ENCODE results near the gene CCDC152.

The CCDC152 gene

DNA sequence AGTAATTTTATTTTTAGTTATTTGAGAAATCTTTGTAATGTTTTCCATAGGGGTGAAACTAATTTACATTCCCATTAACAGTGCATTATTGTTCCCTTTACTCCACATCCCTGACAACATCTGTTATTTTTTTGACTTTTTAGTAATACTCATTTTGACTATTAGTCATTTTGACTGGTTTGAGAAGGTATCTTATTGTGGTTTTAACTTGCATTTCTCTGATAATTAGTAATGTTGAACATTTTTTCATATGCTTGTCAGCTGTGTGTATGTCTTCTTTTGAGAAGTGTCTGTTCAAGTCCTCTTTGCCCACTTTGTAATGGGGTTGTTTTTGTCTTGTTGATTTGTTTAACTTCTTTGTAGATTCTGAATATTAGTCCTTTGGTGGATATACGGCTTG, 27.5 kb downstream of the CCDC152 start:
- DNase-seq: no peak

GRCh38 chr5:42785756-42786155, 29.1 kb downstream of the CCDC152 start:
- no peak for DNase-seq

- DNase-seq: no peak
Observed at GRCh38 chr5:42787073-42787472, 30.5 kb downstream of the CCDC152 start.

- DNase-seq: no peak
Observed at GRCh38 chr5:42787845-42788244, 31.2 kb downstream of the CCDC152 start.

DNA sequence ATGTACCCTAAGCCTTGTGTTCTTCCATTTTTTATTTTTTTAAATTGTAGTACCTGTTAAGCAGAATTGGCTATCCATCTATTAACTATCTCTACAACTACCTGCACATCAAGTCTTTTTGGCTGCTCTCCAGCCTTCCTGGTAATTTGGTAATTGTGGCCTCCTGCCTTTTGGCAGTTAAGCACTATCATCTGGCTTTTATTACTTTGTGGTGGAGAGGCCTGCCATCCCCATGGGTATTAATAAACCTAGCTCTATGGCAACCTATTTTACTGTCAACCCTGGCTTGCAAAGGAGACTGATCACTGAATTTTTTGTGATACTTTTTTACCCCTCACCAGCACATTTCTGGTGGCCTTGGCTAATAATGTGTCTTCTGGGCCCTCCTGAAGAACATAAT, 34.5 kb downstream of the CCDC152 start:
- DNase-seq: no peak

DNA sequence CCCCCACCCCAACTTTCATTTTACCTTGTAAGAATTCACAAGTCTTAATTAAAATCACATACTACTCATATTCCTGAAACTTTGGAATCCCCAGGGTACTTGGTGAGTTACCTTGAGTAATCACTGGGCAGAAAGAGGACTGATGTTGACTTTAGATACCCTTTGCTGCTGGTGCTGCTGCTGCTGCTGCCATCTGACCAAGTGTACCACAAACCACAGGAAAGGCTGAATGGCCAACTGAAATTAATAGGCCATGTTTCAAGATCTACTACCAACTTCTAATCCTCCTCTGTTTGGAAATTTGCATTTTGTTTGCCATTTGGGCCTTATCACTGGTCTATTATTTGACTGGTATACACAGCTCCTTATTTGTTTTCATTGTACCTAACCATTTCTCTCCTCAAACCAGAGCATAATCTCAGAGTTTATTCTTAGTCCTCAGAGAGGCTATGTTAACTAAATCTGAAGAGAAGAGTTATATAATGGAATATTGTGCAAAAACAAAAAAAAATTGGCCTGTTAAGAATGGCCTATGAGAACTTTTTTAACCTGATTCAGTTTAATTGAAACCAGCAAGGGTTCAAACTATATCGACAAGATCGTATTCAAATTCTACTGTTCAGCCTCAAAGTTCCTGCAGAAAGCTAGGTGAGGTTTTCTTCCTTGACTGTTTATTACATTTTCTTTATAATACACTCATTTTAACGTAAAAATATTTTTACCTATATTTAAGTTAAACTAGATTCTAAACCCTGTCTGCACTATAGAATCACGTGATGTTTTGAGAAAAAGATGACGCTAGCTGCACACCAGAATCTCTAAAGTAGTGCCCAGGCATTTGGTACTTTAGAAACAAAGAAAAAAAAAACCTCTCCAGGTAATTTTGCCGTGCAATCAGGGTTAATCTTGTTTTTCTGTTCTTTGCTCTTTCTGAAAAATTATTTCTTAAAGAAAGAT, 41.9 kb downstream of the CCDC152 start:
- no peak for DNase-seq

GRCh38 chr5:42799241-42799608, 42.6 kb downstream of the CCDC152 start:
- DNase-seq: no peak

GRCh38 chr5:42799668-42800114, 43.1 kb downstream of the CCDC152 start:
- DNase-seq: no peak

GRCh38 chr5:42800748-42801330, 44.2 kb downstream of the CCDC152 start:
- DNase-seq: no peak

DNA sequence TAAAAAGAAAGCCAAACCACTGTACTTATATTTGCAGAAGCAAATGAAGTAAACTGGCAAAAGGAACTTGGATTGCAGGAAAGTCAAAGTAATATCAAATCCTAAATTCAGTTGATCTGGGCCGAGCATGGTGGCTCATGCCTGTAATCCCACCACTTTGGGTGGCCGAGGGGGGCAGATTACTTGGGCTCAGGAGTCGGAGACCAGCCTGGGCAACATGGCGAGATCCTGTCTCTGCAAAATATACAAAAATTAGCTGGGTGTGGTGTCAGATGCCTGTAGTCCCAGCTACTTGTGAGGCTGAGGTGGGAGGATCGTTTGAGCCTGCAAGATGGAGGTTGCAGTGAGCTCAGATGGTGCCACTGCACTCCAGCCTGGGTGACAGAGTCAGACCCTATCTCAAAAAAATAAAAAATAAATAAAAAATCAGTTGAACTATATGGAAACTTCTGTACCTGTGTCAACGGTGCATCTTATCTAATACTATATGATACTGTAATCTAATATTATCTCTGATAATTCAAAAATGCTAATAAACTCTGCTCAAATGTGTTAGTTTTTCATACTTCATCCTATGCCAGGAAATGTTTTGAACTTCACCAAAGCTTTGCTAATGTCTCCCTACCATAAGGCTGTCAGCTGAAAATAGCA, 45.0 kb downstream of the CCDC152 start:
- DNase-seq: no peak

- DNase-seq: no peak
Observed at GRCh38 chr5:42804717-42805339, 48.2 kb downstream of the CCDC152 start.

DNA sequence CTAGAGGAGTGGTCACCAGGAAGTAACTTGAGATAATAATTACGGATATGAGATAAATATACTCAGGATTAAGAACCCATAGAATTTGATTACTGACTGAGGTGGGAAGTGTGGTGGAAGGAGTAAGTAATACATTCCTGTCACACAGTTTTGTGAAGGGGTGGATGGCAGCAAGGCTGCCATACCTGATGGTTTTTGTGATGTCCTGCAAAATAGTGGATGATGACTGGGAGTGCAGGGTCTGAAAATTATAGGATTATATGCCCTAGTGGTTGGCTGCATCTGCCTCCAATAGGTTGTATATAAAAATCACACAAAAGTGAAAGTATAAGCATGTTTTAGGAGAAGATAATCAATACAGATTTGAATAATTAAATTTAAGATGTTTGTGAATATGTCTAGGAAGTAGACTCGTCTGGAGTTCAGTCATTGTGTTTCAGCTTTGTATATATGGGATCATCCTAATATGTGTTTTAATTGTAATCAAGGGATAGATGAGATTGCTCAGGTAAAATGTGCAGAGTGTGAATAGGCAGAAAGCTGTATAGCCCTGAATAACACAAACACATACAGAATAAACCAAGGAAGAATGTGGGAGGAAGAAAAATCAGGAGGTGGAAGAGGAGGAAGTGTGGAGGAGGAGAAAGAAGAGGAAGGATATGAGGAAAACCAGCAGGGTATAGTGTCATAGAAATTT, 49.5 kb downstream of the CCDC152 start:
- no peak for DNase-seq

DNA sequence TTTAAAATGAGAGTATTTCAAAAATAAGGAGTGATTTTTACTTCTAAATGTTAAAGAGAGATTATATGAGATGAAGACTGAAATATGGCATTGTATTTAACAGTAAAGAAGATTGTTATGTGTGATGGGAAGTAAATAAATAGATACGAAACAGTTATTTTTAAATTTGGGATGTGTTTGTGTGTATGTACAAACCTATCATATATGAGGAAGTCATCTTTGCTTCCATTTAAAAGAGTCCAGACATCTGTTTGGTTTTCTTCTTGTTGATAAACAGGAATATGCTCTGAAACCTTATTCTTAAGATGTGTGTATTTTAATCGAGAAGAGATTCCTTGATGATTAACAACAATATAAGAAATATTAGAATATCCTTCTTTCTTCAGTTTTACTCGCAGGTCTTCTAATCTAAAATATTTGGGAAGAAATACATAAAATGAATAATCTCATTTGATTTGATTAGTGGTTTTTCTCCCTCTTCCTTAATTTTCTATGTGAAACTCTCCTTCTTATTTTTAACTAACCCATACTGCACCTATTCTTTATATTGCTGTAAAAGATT, 50.2 kb downstream of the CCDC152 start:
- DNase-seq: no peak

DNA sequence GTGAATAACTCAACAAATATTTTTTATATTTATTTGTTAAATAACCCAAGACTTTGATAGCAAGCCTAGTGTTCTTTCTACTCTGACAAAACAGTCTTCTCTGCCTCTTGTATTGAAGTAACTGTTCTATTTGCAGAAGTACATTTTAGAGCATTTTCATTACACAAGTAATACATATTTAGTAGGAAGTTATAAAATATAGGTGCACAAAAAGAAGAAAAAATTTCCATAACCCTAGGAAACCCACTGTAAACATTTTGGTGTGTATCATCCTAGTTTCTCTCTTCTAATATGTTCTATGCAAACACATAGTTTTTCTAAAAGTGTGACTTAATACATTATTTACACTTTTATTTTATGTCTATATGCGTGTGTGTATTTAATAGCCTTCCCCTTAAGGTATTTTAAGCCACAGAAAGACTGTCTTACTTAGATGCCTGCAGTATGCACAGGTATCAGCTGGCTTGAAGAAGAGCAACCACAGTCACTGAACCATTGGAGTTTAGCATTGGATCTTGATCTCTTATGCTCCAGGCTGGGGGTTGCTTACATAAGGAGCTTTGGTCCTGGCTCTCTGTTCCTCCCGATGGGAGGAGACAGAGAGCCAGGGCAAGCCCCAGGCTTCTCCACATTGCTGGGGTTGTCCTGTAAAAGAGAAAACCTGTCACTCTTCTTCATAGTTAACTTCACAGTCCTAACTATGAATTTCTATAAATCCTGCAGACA, 51.3 kb downstream of the CCDC152 start:
- no peak for DNase-seq

GRCh38 chr5:42808888-42809611, 52.4 kb downstream of the CCDC152 start:
- DNase-seq: no peak

GRCh38 chr5:42810834-42811590, 54.4 kb downstream of the CCDC152 start:
- no peak for DNase-seq

GRCh38 chr5:42811591-42812446, 55.2 kb downstream of the CCDC152 start, which contains the start of gene SELENOP:
Gene SELENOP, minus strand, starts transcription at chr5:42811892. Its CDS starts 3,539 bp downstream, at chr5:42808353.
- DNase-seq: no peak

DNA sequence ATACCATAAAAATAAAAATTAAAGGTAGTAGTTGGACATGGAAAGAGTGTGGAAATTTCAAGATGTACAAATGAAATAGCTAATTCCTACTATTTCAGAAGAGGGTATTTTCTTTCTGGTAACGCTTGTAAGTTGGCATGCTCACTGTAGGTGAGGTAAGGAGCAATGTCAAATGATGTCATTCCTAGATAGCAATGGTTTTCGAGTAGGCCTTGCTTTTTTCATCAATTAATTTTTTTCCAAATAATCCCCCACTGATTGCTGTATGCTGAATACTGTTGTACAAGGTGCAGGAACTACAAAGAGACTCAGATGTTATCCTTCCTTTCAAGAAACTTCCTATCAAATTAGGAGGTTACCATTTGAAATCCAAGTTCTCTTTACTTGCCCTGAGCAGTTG, 56.0 kb downstream of the CCDC152 start:
- no peak for DNase-seq

DNA sequence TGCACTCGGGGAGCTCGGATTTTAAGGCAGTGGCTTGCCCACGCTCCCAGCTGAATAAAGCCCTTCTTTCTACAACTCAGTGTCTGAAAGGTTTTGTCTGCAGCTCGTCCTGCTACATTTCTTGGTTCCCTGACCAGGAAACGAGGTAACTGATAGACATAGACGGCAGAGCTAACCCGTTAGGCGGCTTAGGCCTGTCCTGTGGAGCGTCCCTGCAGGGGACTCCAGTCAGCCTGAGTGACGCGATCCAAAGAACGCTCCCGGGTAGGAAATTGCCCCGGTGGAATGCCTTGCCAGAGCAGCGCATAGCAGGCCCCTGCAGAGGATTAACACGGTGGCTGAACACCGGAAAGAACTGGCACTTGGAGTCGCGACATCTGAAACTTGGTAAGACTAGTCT, 56.9 kb downstream of the CCDC152 start:
- no peak for DNase-seq
